Measurements from ENCODE around the gene SLC2A5.

- TF ChIP-seq, protein P1, sequence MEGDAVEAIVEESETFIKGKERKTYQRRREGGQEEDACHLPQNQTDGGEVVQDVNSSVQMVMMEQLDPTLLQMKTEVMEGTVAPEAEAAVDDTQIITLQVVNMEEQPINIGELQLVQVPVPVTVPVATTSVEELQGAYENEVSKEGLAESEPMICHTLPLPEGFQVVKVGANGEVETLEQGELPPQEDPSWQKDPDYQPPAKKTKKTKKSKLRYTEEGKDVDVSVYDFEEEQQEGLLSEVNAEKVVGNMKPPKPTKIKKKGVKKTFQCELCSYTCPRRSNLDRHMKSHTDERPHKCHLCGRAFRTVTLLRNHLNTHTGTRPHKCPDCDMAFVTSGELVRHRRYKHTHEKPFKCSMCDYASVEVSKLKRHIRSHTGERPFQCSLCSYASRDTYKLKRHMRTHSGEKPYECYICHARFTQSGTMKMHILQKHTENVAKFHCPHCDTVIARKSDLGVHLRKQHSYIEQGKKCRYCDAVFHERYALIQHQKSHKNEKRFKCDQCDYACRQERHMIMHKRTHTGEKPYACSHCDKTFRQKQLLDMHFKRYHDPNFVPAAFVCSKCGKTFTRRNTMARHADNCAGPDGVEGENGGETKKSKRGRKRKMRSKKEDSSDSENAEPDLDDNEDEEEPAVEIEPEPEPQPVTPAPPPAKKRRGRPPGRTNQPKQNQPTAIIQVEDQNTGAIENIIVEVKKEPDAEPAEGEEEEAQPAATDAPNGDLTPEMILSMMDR (IDR thresholded peaks at IDR 0.05 in 8 of 11, conservative IDR thresholded peaks at IDR 0.05 in 3 of 11): peak in 1 of 11 experiments; percentile 9
- TF ChIP-seq POLR2AphosphoS5 (IDR thresholded peaks at IDR 0.05): peak; percentile 66 to 72 (median 71)
Observed at GRCh38 chr1:9066945-9067807, 2.3 kb downstream of the SLC2A5 start.

Data from spleen (tissue), 7 donors.